ENCODE measurements around the gene SGPL1. TPM values are rescaled to one million over a fixed set of nuclear protein-coding genes. Genes with fewer than 3 reads are reported as not detected.
A peak's percentile ranks its signal among the peaks of the same experiment; 100 is the strongest.

The SGPL1 gene
- total and polyA plus RNA-seq, 10 of the 15 experiments (the other 5 are each of a cell fraction or from before 2014, with no cell fraction given): 4.9 to 20.7 (median 10.6) TPM

DNA sequence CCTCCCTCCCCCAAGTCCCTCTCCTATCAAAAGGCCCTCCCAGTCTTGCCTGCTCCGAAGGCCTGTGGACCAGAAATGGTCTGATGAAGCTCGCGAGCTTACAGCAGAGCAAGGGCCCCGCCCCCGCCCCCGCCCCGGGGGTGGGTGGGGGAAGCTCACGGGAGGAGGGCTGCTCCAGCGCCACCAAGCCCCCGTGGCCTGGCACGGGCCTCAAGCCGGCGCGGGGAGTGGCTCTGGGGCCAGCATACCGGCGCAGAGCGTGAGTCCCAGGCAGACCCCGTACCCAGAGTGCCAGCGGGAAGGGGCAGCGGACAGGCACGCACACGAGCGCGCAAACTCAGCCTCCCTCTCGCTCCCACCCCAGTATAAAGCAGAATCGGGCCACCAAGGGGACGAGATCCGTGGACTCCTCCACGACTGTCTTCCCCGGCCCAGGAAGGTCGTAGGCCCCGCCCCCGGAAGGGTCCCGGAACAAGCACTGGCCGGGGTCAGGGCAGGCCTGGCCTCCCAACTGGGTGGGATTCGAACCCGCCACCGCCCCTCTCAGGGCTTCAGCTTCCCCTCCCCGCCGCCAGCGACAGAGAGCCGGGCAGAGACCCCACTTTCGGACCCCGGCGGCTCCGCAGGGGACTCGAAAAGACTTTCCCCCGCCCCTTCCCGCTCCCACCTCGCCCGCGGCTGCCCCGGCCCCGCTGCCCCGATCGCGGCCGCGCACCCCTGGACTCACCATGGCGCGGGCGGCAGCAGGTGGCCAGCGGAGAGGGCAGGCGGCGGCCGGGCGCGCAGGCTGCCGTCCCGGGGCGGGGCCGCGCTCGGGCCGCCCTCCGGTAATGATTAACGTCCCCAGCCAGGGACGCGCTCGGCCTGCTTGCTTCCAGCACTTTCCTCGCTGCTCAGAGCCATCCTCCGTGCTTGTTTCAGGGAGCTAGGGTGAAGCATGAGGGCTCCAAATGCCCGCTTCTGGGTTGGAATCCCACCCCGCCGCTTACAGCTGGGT lies 72.4 kb downstream of the SGPL1 start, which contains the start of gene PCBD1 (continued):
- TF ChIP-seq SMARCA5 (IDR thresholded peaks at IDR 0.05) (peak; percentile 12; the same call in 1 of the 2 replicates), POLR2A (IDR thresholded peaks at IDR 0.05; ENCODE audit: low read depth, low read length) (peak; percentile 78), HDAC2 (IDR thresholded peaks at IDR 0.05) (no peak), BHLHE40 (IDR thresholded peaks at IDR 0.05; ENCODE audit: borderline replicate concordance in 1 of 2, low read depth in 2 of 2, low read length in 1 of 2) (peak; percentile 41 to 85; a peak in 3 of 4 replicates)

DNA sequence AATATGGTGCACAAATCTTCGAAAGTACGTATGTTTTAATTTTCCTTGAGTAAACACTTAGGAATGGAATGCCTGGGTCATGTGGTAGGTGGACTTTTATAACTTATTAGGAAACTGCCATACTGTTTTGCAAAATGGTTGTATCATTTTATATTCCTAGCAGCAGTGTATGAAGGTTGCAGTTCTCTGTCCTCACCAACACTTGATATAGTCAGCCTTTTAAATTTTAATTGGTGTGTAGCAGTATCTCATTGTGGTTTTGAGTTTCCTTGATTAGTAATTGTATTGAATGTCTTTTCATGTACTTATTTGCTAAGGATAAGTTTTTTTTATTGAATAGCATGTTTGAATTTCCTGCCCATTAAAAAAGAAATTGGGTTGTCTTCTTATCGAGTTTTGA lies 73.5 kb downstream of the SGPL1 start:
- no peak overlapping the region for H3K27ac ChIP-seq (ENCODE audit: control insufficient read depth, insufficient read depth)
- H3K36me3 ChIP-seq (ENCODE audit: control insufficient read depth in 2 of 2, insufficient read depth in 2 of 2, low read length in 1 of 2): peaks cover 0 to 1% of the 10 kb centered on the region in 2 experiments; a peak in 2 of 4 replicates
- ChIA-PET SMC1A (ENCODE audit: uncharacterized antibody, unreplicated experiment) (interaction anchor here (1.6 kb wide), 1 partner anchor 10 kb away, joined by 5 read pairs; no protein-coding TSS in a partner anchor), RAD21 (ENCODE audit: unreplicated experiment) (no interaction called here), CTCF (no interaction called here), POLR2A (no interaction called here)
- no peak for ATAC-seq
- no peak for DNase-seq (ENCODE audit: low read depth, low spot score)
- H2AFZ ChIP-seq (ENCODE audit: control insufficient read depth, low read depth, low read length): peak overlapping the region; percentile 22; the same call in 1 of the 2 replicates
- H3K9me3 ChIP-seq (replicated peaks; ENCODE audit: control insufficient read depth, insufficient read depth, low read length): no peaks in the 10 kb centered on the region
- TF ChIP-seq SUZ12 (IDR thresholded peaks at IDR 0.05; ENCODE audit: unreplicated experiment) (no peak), EP300 (IDR thresholded peaks at IDR 0.05; ENCODE audit: borderline replicate concordance in 1 of 2, control insufficient read depth in 1 of 2, low read depth in 2 of 2, low read length in 2 of 2) (no peak), GABPA (IDR thresholded peaks at IDR 0.05; ENCODE audit: low read depth) (no peak), ASH2L (IDR thresholded peaks at IDR 0.05; ENCODE audit: borderline replicate concordance, low read depth) (no peak), BRCA1 (IDR thresholded peaks at IDR 0.05; ENCODE audit: low read depth, low read length) (no peak), CREM (IDR thresholded peaks at IDR 0.05; ENCODE audit: low read depth) (no peak), ZNF207 (IDR thresholded peaks at IDR 0.05; ENCODE audit: borderline replicate concordance) (no peak), ZNF217 (IDR thresholded peaks at IDR 0.05) (no peak), WRNIP1 (IDR thresholded peaks at IDR 0.05; ENCODE audit: borderline replicate concordance, low read depth, low read length) (no peak), CBX5 (IDR thresholded peaks at IDR 0.05; ENCODE audit: low read depth) (no peak), BACH1 (IDR thresholded peaks at IDR 0.05; ENCODE audit: borderline replicate concordance) (no peak), FOXM1 (IDR thresholded peaks at IDR 0.05; ENCODE audit: low read depth, low read length) (no peak), MYB (IDR thresholded peaks at IDR 0.05; ENCODE audit: borderline replicate concordance, low read depth, low read length) (no peak), POU2F2 (IDR thresholded peaks at IDR 0.05; ENCODE audit: borderline replicate concordance, low read depth, low read length) (no peak), FOS (IDR thresholded peaks at IDR 0.05; ENCODE audit: borderline replicate concordance, extremely low read depth, insufficient read length) (no peak), NRF1 (conservative IDR thresholded peaks at IDR 0.05; ENCODE audit: low read depth, low read length) (no peak), RBBP5 (conservative IDR thresholded peaks at IDR 0.05) (no peak), ATF7 (IDR thresholded peaks at IDR 0.05; ENCODE audit: low read depth) (no peak)
- TF ChIP-seq, protein P1, sequence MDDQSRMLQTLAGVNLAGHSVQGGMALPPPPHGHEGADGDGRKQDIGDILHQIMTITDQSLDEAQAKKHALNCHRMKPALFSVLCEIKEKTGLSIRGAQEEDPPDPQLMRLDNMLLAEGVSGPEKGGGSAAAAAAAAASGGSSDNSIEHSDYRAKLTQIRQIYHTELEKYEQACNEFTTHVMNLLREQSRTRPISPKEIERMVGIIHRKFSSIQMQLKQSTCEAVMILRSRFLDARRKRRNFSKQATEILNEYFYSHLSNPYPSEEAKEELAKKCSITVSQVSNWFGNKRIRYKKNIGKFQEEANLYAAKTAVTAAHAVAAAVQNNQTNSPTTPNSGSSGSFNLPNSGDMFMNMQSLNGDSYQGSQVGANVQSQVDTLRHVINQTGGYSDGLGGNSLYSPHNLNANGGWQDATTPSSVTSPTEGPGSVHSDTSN (IDR thresholded peaks at IDR 0.05; ENCODE audit: insufficient replicate concordance, low read depth, low read length): no peak
- in situ Hi-C loops (cut with MboI) (loop anchor here (10.0 kb wide), 1 partner anchor 424 kb away; no protein-coding TSS in a partner anchor), intact Hi-C loops (cut with micrococcal nuclease; ENCODE audit: unreplicated experiment) (loop anchor here (10.0 kb wide), 1 partner anchor 424 kb away; no protein-coding TSS in a partner anchor)
- H3K4me1 ChIP-seq (ENCODE audit: control insufficient read depth, insufficient read depth, low read length): peaks cover 6% of the 10 kb centered on the region; the same call in 1 of the 2 replicates
- H3K4me3 ChIP-seq: peak overlapping the region; percentile 71; the same call in 1 of the 2 replicates
- no peak for FAIRE-seq
- 95% methylated on average over 3 of the region's 3 CpGs for WGBS (ENCODE audit: insufficient coverage, insufficient replicate concordance, low lambda C conversion rate, missing lambda C conversion rate)
- no peaks in the 10 kb centered on the region for H4K20me1 ChIP-seq (ENCODE audit: control insufficient read depth, insufficient read depth)
- no peak overlapping the region for H3K9ac ChIP-seq (ENCODE audit: control insufficient read depth, insufficient read depth, low read length)
- H3K27me3 ChIP-seq (replicated peaks in 1 of 2; ENCODE audit: control insufficient read depth in 2 of 2, insufficient read depth in 2 of 2, low read length in 1 of 2): no peaks in the 10 kb centered on the region
- peak overlapping the region; percentile 94 for H3K4me2 ChIP-seq (ENCODE audit: control insufficient read depth, insufficient read depth)
- no peaks in the 10 kb centered on the region for H3K79me2 ChIP-seq (ENCODE audit: control insufficient read depth, insufficient read depth, low read length)
- no TSS peak for BruUV-seq (replicated peaks)

All from GM12878 (cell line).